Activated T-helper 2 cell treated with anti-CD3 and anti-CD28 coated beads, Interferon-gamma antibody, Interleukin-2, Interleukin-4, amounts not matched to agents 10 μg/mL and 5 μg/mL and 100 μg/mL, durations not matched to agents 14 hours and 24 hours and 36 hours (primary cell): ENCODE results near the gene GRM2. TPM values are rescaled to one million over a fixed set of nuclear protein-coding genes. Genes with fewer than 3 reads are reported as not detected.

Experiments used
- DNase-seq: peaks from one replicate; pipeline ENCODE4 v3.0.0; 2021; ENCODE audit warnings: low spot score
- H3K27ac Mint-ChIP-seq: one replicate; pipeline ENCODE4 v1.8.0; 2021; ENCODE audit warnings: mixed read lengths
- H3K27me3 Mint-ChIP-seq: one replicate; pipeline ENCODE4 v1.8.0; 2021; ENCODE audit warnings: low read depth, mixed read lengths
- H3K36me3 Mint-ChIP-seq: one replicate; pipeline ENCODE4 v1.8.0; 2021; ENCODE audit warnings: low read depth, mixed read lengths
- H3K4me1 Mint-ChIP-seq: one replicate; pipeline ENCODE4 v1.8.0; 2021; ENCODE audit warnings: low read depth, mixed read lengths
- H3K4me3 Mint-ChIP-seq: one replicate; pipeline ENCODE4 v1.8.0; 2021; ENCODE audit warnings: low read depth, mild to moderate bottlenecking, moderate library complexity, mixed read lengths
- H3K9me3 Mint-ChIP-seq: one replicate; pipeline ENCODE4 v1.8.0; 2021; ENCODE audit warnings: mixed read lengths
- intact Hi-C: fragments of 100-400 bp; cut with micrococcal nuclease; formaldehyde crosslinking; loops from one replicate; pipeline ENCODE4 v1.15.1; 2023
- total RNA-seq: library from RNA; stranded (reverse); gene quantifications from 2 replicates; pipeline ENCODE4 v1.2.3, GENCODE V29; 2022

Gene GRM2
- total RNA-seq = 0.23 and 0.27 TPM in 2 replicates

GRCh38 chr3:51706788-51707731 lies at the start of gene GRM2:
TSS of gene GRM2 (plus strand) at chr3:51707068. CDS start at chr3:51708984, 1,916 bp downstream.
- no peak within 1 kb of the TSS for H3K4me3 Mint-ChIP-seq
- H3K27ac Mint-ChIP-seq = no peak within 1 kb of the TSS
- intact Hi-C loops = no loop called here

GRCh38 chr3:51657234-51657633 lies 49.6 kb upstream of the GRM2 start:
- Mint-ChIP-seq H3K36me3 (peaks cover 59% of the 10 kb centered on the region), H3K4me3 (no peak overlapping the region), H3K4me1 (no peaks in the 10 kb centered on the region), H3K9me3 (peaks cover 2% of the 10 kb centered on the region), H3K27me3 (no peaks in the 10 kb centered on the region), H3K27ac (no peak overlapping the region)
- DNase-seq = no peak
- intact Hi-C loops = no loop called here

More at GRCh38 chr3:51706788-51707731, at the start of gene GRM2:
- peaks cover 5% of the 10 kb centered on the region for H3K36me3 Mint-ChIP-seq
- H3K4me1 Mint-ChIP-seq = peaks cover 5% of the 10 kb centered on the region
- H3K27me3 Mint-ChIP-seq = peaks cover 1% of the 10 kb centered on the region
- DNase-seq = no peak
- H3K9me3 Mint-ChIP-seq = peaks cover 4% of the 10 kb centered on the region

DNA sequence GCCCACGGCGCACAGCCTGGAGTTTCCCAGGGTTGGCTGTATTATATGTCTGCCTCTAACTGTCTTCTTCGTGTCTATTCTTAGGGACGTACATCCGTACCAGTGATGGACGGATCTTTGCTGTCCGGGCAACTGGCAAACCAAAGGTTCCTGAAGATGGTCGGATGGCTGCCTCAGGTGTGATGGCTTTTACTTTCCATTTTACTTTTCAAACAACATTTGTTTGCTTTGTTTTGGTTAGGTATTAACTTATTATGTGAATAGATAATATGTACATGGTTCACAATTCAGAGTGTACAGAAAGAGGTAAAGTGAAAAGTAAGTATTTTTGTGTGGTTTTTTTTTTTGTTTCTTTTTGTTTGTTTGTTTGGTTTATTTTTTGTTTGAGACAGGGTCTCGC lies 46.9 kb upstream of the GRM2 start:
- no peak for DNase-seq
- Mint-ChIP-seq H3K36me3 (peaks cover 63% of the 10 kb centered on the region), H3K27ac (no peak overlapping the region), H3K4me3 (no peak overlapping the region), H3K27me3 (no peaks in the 10 kb centered on the region), H3K4me1 (no peaks in the 10 kb centered on the region), H3K9me3 (no peaks in the 10 kb centered on the region)
- intact Hi-C loops = no loop called here

GRCh38 chr3:51662456-51662855 lies 44.4 kb upstream of the GRM2 start:
- DNase-seq = no peak
- intact Hi-C loops = no loop called here

DNA sequence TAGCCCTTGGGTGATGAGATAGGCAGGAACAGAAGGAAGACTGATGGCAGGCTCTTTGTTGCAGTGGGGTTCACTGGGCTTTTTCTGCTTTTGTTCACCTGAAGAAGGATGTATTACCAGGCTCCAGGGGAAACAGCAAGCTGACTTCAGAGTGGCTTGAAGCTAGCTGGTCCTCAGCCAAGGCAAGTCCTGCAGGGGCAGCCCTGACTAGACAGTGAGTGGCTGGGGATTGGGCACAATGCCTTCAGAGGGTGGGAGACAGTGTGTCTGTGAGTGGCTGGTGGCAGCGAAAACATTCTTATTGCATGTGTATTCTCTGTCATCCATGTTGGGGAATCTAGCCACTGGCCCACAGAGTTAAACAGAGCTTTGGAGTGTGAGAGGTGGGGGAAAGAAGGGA lies 38.1 kb upstream of the GRM2 start:
- H3K36me3 Mint-ChIP-seq = peaks cover 6% of the 10 kb centered on the region
- no peaks in the 10 kb centered on the region for H3K9me3 Mint-ChIP-seq
- intact Hi-C loops = loop anchor here (1.0 kb wide), 2 partner anchors 129 to 166 kb away; no protein-coding TSS in a partner anchor
- no peak for DNase-seq
- H3K4me3 Mint-ChIP-seq = no peak overlapping the region
- H3K4me1 Mint-ChIP-seq = peaks cover 39% of the 10 kb centered on the region
- H3K27me3 Mint-ChIP-seq = no peaks in the 10 kb centered on the region
- peak overlapping the region; percentile 67 for H3K27ac Mint-ChIP-seq

More at GRCh38 chr3:51662456-51662855, 44.4 kb upstream of the GRM2 start:
- Mint-ChIP-seq H3K27ac (no peak overlapping the region), H3K9me3 (no peaks in the 10 kb centered on the region), H3K27me3 (no peaks in the 10 kb centered on the region), H3K4me3 (no peak overlapping the region), H3K4me1 (no peaks in the 10 kb centered on the region), H3K36me3 (peaks cover 47% of the 10 kb centered on the region)

DNA sequence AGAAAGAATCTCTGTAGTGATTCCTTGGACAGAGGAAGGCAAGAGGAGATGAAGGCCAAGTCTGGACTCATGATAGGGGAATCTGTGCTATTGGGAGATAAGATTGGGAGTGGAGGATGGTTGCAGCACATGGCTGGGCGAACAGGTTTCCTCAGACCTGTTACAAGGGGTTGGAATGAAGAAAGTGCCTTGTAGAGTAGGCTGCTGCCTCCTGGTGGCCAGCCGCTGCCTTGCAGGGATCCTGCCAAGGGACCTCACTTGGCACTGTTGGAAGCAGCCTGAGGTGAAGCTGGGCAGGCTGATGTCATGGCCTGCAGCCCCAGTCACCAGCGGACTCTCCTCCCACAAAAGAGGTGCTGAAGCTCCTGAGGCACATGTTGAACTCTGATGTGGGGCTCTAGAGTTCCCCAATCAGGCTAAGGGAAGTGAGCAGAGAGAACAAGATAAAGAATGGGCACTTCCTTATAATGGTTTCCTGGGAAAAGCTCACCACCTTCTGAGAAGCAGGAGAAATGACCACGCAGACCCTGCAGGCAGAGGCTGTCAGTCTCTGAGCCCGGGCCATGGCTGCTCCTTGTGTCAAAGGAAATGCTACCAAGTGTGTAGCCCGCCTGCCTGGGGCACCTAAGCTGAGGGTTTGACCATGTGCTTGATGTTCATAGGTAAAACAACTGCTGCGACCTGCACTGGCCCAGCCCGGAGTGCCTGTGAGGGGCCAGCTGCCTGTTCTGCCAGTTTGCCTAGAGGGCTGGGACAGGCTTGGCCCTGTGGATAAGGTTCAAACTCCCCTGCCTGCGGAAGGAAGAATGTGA lies 37.4 kb upstream of the GRM2 start:
- Mint-ChIP-seq H3K36me3 (peaks cover 6% of the 10 kb centered on the region), H3K4me3 (peak overlapping the region; percentile 72), H3K9me3 (no peaks in the 10 kb centered on the region), H3K4me1 (peaks cover 44% of the 10 kb centered on the region), H3K27ac (peak overlapping the region; percentile 67), H3K27me3 (no peaks in the 10 kb centered on the region)
- intact Hi-C loops = loop anchor here (1.0 to 10.0 kb wide), 6 partner anchors 17 to 1315 kb away; partner anchors contain the start of genes CYB561D2, NPRL2, RBM15B and RRP9
- DNase-seq = peak; percentile 73

DNA sequence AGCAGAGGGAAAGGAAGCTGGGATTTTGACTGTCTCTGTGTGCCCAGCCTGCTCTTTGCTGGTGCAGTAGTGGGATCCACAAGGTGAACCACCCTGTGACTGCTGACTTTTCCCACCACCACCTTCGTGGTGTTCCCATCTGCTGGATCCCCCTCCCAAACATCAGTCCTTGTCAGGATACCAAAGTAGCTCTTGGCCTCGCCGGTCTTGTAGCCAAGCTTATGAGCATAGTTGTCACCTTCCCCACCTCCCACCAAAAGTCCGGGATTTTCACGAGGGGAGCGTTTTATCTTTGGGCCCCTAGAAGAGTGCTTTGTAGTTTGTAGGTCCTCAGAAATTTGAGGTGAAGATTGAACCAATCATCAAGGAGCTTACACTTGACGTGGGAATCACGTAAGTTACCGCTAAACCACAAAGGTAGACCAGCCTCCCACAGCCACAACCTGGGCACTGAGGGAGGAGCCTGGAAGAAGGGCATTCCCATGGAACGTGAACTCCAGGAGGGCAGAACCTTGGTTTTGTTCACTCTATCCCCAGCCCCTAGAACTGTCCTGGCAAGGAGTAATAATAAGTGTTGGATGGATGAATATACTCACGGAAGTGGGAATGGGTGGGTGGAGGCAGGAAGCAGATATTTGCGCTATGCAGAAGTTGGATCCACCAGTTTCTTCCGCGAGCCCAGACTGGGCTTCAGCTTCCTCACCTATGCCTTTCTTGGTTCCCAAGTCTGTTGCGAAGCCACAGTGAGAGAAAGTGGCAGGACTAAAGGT lies 36.6 kb upstream of the GRM2 start:
- Mint-ChIP-seq H3K27ac (peak overlapping the region; percentile 47), H3K9me3 (no peaks in the 10 kb centered on the region), H3K36me3 (peaks cover 14% of the 10 kb centered on the region), H3K4me3 (peak overlapping the region; percentile 68), H3K27me3 (no peaks in the 10 kb centered on the region), H3K4me1 (peaks cover 51% of the 10 kb centered on the region)
- intact Hi-C loops = loop anchor here (2.0 to 10.0 kb wide), 4 partner anchors 17 to 1315 kb away; partner anchors contain the start of genes CYB561D2, NPRL2, RBM15B and RRP9
- no peak for DNase-seq

- DNase-seq = peak; percentile 93
- Mint-ChIP-seq H3K36me3 (peaks cover 23% of the 10 kb centered on the region), H3K4me3 (peak within 1 kb of the TSS; percentile 86), H3K27ac (peak within 1 kb of the TSS; percentile 79), H3K9me3 (no peaks in the 10 kb centered on the region), H3K27me3 (no peaks in the 10 kb centered on the region), H3K4me1 (peaks cover 60% of the 10 kb centered on the region)
- intact Hi-C loops = loop anchor here (1.0 to 10.0 kb wide), 5 partner anchors 11 to 1316 kb away; partner anchors contain the start of genes CYB561D2, NPRL2, RBM15B and RRP9
Observed at GRCh38 chr3:51670823-51671733, 35.8 kb upstream of the GRM2 start, which contains the start of gene TEX264. TSS of gene TEX264 (plus strand) at chr3:51671252. CDS start at chr3:51674305, 3,053 bp downstream.

DNA sequence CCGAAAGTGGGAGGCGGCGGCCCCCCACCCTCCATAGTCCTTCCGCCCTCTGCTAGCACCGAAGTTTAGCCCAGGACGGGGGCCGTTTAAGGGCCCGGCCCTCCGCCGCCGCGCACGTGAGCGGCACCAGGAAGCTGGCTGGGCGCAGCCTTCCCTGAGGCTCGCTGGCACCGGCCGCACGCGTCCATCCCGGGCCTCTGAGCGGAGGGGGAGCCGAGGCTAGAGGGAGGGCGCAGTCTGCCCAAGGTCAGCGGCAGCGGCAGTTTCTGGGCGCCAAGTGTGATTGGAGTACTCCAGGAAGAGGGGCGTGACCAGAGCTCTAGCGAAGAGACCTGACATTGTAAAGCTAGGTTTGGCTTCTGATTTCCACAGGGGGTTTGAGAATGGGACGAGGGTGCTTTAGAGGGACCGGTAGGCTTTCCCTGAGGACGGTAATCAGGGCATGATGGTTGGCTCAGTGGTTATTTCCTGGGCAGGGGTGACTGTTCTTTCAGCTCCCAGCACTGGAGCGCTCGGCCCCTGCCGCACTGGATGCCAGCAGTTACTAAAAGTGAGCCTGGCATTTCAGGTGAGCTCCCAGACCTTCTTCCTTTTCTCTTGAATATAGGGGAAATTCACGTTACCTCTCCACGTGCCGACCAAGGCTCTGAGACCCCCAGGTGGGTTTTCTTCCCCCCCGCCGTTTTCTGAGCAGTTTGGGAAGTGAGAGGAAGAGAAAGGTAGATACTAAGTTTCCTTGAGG lies 35.0 kb upstream of the GRM2 start:
- peak; percentile 55 for DNase-seq
- Mint-ChIP-seq H3K27me3 (no peaks in the 10 kb centered on the region), H3K9me3 (no peaks in the 10 kb centered on the region), H3K27ac (peak overlapping the region; percentile 79), H3K4me1 (peaks cover 65% of the 10 kb centered on the region), H3K36me3 (peaks cover 31% of the 10 kb centered on the region), H3K4me3 (peak overlapping the region; percentile 86)
- intact Hi-C loops = loop anchor here (1.0 to 10.0 kb wide), 5 partner anchors 10 to 1317 kb away; partner anchors contain the start of genes CYB561D2, NPRL2, RBM15B and RRP9

DNA sequence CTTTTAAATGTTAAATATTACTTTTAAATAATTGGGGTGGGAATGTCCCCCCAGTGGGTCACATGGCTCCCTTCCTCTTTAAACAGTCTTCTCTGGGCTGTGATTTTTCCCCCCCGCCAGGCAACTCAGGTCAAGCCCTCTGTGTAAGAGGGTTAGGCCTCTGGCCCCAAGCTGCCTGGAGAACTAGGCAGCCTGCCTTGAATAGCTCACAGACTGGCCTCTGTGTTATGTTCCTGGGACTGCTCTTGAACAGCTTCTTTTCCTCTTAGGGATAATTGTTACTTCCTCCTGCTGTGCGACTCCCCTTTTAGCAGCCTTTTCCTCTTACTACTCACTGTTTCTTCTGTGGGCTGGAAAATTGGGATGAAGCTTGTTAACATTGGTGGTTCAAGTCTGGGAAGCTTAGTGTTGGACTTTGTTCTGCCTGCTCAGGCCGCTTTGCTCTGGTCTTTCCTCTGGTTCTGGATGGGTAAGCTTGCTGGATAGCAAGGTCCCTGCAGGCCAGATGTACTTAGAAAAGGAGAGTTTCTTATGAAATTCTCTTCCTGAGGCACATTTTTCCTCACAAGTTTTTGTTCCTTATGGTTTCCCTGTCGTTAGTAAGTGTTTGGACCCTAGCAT lies 33.6 kb upstream of the GRM2 start:
- Mint-ChIP-seq H3K9me3 (no peaks in the 10 kb centered on the region), H3K27me3 (no peaks in the 10 kb centered on the region), H3K36me3 (peaks cover 34% of the 10 kb centered on the region), H3K4me1 (peaks cover 74% of the 10 kb centered on the region), H3K4me3 (peak overlapping the region; percentile 59), H3K27ac (peak overlapping the region; percentile 20)
- no peak for DNase-seq
- intact Hi-C loops = loop anchor here (10.0 kb wide), 1 partner anchor 1318 kb away; the partner anchor contains the start of genes CYB561D2, NPRL2 and TMEM115
